HG02588 (cell line): ENCODE data around the gene TBC1D23.
"Not testable (repeated sequence)": the region's sequence is repeated elsewhere in the genome, so short reads cannot be mapped to it uniquely, and the experiment has no call there.

Source experiments
- ATAC-seq: cut with Tn5 transposase; IDR thresholded peaks from one replicate; pipeline ENCODE4 v1.9.1; 2021; ENCODE audit warnings: mild to moderate bottlenecking, moderate library complexity; ENCODE audit not compliant: unreplicated experiment

Gene TBC1D23

DNA sequence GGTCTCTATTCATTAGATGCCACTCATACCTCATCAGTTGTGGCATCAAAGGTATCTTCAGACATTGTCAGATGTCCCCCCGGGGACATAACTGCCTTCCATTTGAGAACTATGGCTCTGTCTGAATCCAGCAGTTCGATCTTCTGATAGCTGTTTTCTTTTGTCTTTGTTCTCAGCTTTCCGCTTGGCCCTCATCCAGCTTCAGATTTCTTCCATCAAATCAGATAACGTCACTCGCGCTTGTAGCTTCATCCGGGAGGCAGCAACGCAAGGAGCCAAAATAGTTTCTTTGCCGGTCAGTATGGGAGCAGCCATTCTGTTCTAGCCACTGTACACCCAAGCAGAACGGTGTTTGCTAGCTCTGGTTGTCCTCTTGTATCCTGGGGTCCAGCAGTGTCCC, 78.1 kb downstream of the TBC1D23 start:
- no peak for ATAC-seq

DNA sequence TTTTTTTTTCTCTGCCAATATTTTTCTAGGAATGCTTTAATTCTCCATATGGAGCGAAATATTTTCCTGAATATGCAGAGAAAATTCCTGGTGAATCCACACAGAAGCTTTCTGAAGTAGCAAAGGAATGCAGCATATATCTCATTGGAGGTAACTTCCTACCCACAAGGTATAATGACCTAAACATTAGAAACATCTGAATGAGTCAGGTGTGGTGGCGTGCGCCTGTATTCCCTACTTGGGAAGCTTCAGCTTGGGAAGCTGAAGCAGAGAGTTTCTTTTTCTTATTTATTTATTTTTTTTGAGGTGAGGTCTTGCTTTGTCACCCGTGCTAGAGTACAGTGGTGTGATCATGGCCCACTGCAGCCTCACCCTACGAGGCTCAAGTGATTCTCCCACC, 79.0 kb downstream of the TBC1D23 start:
- no peak for ATAC-seq

DNA sequence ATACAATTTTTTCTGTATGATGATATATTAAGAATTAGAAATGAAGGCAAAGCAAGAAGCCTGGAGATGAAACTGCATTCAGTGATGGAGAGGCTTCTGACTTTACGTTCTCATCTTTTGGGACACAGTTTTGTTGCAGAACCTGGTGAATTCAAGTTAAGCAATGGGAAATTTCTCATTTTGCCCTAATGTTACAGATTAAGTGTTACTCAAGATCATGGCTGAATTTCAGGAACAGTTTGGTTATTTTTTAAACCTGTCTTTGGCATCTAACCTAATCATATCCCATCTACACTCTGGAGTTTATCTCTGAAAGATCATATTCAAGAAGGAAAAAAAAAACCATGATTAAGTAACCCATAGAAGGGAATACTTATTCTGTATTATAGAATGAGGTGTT, 79.7 kb downstream of the TBC1D23 start:
- ATAC-seq, result no peak

GRCh38 chr3:100348727-100349126, 87.9 kb downstream of the TBC1D23 start:
- ATAC-seq, result no peak

- ATAC-seq, result not testable (repeated sequence)
Observed at GRCh38 chr3:100351770-100352169, 91.0 kb downstream of the TBC1D23 start.

- no peak for ATAC-seq
Observed at GRCh38 chr3:100352296-100353231, 91.8 kb downstream of the TBC1D23 start.

DNA sequence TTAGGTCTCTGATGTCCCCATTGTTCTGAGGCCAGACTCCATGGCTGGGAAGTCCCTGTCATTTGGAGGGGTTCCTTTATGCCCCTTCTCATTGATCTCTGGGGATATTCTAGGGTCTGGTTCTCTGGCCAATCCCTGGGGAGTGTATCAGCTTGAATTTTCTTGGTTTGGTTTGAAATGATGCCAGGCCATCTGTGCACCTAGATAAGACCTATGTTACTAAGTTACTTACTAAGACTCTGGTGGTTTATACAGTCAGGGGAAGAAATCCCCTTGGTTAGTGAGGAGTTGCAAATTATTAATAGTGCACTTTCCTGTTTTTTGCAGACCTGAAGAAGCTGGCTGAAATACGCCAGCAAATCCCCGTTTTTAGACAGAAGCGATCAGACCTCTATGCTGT, 94.1 kb downstream of the TBC1D23 start:
- ATAC-seq, result no peak

DNA sequence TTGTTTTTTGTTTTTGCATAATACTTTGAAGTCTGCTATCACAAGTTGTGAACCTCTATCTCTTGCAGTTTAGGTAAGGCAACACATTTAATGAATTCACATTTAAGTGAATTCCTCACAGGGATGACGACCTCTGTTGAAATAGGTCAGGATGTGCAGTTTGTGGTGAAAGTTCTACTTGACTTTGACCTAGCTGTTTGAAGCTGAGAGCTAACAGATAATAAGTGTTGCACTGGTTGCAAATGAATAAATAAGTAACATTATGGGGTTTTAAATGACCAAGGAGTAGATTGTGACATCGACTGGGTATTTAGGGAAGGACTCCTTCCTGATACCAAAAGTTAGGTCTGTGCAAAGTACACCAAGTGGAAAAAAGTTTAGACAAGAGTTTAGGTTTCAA, 97.6 kb downstream of the TBC1D23 start:
- no peak for ATAC-seq

- no peak for ATAC-seq
Observed at GRCh38 chr3:100359035-100359434, 98.2 kb downstream of the TBC1D23 start.

DNA sequence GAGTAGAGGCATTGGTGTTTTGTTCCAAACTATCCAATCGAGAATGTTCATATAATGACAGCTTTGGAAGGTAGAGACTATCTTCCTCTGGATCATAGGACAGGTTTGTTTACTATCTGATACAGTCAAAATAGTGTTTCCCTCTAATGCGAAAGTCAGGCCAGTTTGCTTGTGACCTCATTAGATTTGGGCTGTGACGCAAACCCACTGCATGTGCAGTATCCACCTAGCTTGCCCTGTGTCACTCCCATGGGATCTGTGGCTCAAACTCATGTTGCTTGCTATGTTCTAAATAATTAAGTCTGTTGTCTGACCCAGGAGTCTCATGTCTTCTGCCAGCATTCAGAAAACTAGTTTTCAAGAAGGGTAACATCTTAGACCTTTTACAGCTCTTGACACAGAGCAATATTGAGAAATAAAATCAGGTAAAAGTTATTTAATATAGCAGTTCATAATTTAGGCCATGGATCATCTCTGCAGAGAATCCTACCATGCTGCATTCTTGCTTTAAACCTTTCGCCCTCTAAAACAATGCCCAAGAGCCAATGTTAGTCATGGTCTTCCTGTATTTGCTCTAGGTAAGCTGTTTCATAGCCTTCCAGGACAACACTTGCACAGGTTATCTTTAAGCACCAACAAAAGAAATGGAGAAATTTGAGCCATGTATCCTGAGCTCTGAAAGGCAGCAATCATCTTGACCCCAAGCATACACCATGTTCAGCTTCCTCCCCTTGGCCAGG, 100.1 kb downstream of the TBC1D23 start:
- no peak for ATAC-seq

DNA sequence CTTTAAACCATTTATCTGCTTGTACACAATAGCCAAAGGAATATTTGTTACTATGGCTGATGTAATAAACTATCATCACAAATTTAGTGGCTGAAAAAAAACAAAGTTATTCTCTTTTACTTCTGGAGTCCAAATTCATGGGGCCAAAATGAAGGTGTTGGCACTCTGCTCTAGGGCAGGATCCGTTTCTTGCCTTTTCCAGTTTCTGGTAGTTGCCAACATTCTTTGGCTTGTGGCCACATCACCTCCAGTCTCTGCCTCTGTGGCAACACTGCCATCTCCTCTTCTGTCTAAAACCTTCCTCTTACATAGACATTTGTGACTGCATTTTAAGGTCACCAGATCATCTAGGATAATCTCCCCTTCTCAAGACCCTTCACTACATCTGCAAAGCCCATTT, 101.1 kb downstream of the TBC1D23 start:
- ATAC-seq, result no peak

- no peak for ATAC-seq
Observed at GRCh38 chr3:100364421-100364820, 103.6 kb downstream of the TBC1D23 start.

DNA sequence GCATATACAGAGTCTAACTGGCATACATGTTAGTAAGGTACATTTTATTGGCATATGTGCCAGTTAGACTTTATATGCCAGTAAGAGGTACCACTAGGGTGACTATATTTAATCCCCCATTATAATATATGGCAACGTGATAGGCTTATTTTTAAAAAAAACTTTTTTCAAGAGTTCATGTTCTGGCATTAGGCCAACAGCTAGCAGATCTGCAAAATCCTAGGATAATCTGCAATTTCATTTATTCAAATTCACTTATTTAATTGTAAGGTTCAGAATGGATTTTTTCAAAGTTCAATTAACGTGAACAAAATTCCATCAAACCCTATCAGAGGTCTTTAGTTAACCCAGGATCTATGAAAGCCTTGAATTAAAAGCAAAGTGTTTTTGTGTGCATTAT, 105.6 kb downstream of the TBC1D23 start:
- ATAC-seq, result no peak

- ATAC-seq, result no peak
Observed at GRCh38 chr3:100368441-100368840, 107.6 kb downstream of the TBC1D23 start.

- no peak for ATAC-seq
Observed at GRCh38 chr3:100370756-100371155, 110.0 kb downstream of the TBC1D23 start.

- ATAC-seq, result no peak
Observed at GRCh38 chr3:100374521-100374920, 113.7 kb downstream of the TBC1D23 start.
